Astrocyte (in vitro differentiated cells and primary cell): ENCODE data around the gene NLRP6.

Source experiments
- EZH2 ChIP-seq: IDR thresholded peaks from 2 replicates; pipeline ENCODE4 v1.6.1; 2012; ENCODE audit warnings: mild to moderate bottlenecking, low read length, inconsistent platforms; ENCODE audit not compliant: insufficient read depth
- TF ChIP-seq, protein P1 (sequence below): IDR thresholded peaks from 2 replicates; pipeline ENCODE4 v1.5.1; 2011; ENCODE audit warnings: low read depth, mild to moderate bottlenecking, inconsistent platforms, low read length, moderate library complexity; ENCODE audit not compliant: insufficient read depth

DNA sequence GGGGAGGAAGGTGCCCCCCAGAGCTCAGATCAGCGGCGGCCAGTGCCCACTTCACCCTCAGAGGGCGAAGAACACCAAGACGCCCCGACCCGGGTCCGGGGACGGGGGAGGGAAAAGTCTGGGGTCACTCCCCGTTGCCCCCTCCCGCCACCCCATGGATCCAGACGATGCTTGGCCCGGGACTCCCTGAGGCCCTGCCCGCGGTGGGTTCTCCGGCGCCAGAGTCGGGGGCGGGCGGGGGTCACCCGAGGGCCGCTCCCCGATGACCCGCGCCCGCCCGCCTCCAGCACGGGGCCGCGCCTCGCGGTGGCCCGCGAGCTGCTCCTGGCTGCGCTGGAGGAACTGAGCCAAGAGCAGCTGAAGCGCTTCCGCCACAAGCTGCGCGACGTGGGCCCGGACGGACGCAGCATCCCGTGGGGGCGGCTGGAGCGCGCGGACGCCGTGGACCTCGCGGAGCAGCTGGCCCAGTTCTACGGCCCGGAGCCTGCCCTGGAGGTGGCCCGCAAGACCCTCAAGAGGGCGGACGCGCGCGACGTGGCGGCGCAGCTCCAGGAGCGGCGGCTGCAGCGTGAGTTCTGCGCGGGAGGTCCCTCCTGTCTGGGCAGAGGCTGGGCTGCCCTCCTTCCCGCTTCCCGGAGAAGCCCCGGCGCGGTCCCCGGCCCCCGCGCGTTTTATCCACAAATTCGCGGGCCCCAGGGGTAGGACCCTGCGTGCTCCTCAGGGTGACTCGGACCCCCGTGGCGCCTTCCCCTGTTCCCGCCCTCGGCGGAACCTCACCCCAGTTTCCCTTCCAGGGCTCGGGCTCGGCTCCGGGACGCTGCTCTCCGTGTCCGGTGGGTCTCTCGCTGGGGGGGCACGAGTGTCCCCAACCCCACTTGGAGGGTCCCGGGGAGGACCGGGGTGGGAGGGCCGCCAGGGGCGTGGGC, 1.1 kb downstream of the NLRP6 start:
- TF ChIP-seq, protein P1, sequence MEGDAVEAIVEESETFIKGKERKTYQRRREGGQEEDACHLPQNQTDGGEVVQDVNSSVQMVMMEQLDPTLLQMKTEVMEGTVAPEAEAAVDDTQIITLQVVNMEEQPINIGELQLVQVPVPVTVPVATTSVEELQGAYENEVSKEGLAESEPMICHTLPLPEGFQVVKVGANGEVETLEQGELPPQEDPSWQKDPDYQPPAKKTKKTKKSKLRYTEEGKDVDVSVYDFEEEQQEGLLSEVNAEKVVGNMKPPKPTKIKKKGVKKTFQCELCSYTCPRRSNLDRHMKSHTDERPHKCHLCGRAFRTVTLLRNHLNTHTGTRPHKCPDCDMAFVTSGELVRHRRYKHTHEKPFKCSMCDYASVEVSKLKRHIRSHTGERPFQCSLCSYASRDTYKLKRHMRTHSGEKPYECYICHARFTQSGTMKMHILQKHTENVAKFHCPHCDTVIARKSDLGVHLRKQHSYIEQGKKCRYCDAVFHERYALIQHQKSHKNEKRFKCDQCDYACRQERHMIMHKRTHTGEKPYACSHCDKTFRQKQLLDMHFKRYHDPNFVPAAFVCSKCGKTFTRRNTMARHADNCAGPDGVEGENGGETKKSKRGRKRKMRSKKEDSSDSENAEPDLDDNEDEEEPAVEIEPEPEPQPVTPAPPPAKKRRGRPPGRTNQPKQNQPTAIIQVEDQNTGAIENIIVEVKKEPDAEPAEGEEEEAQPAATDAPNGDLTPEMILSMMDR, result no peak
- TF ChIP-seq EZH2, result no peak
